GM12878 (cell line): Measurements from ENCODE around the gene COBLL1. TPM values are rescaled to one million over a fixed set of nuclear protein-coding genes. Genes with fewer than 3 reads are reported as not detected.

Source experiments
- ATAC-seq: fragments of 200-7000 bp; cut with Tn5 transposase; 3 replicates; pipeline ENCODE4 v1.9.1; 2020; ENCODE audit warnings: mild to moderate bottlenecking, moderate library complexity
- BruUV-seq: library from RNA; stranded (reverse); fragments of 400-500 nt; replicated peaks from 2 replicates; lab custom pipeline; 2021; lab: Mats Ljungman, UMichigan
- CTCF ChIA-PET: fragments of 300-600 bp; sonication (Branson Sonifier 250); formaldehyde crosslinking; extraction: SDS; loops from one replicate; lab custom pipeline; 2021; ENCODE audit warnings: inconsistent platforms; lab: Yijun Ruan, JAX
- POLR2A ChIA-PET: fragments of 350-600 bp; formaldehyde crosslinking; extraction: SDS; loops from one replicate; lab custom pipeline; 2021; ENCODE audit warnings: inconsistent platforms; lab: Charles Lee
- RAD21 ChIA-PET: fragments of 300-600 bp; sonication (Branson Sonifier 250); formaldehyde crosslinking; loops from one replicate; lab custom pipeline; 2023; ENCODE audit warnings: antibody characterized with exemption; ENCODE audit not compliant: unreplicated experiment; lab: Charles Lee
- SMC1A ChIA-PET: fragments of 300-600 bp; sonication (Branson Sonifier 250); formaldehyde crosslinking; loops from one replicate; lab custom pipeline; 2023; ENCODE audit not compliant: unreplicated experiment, uncharacterized antibody; lab: Charles Lee
- DNase-seq: peaks from one replicate; pipeline ENCODE4 v3.0.0-alpha.2; 2011; ENCODE audit warnings: low read depth, low spot score
- FAIRE-seq: peaks from 3 replicates; lab custom pipeline; 2011; peaks lifted over from hg19 to GRCh38; lab: Jason Lieb, UNC
- H2AFZ ChIP-seq: 2 replicates; pipeline ENCODE4 v1.6.0; 2011; ENCODE audit warnings: low read depth, low read length, control low read depth; ENCODE audit not compliant: control insufficient read depth
- H3K27ac ChIP-seq: 2 replicates; pipeline ENCODE4 v1.5.1; 2011; ENCODE audit warnings: control low read depth; ENCODE audit not compliant: control insufficient read depth, insufficient read depth
- H3K27me3 ChIP-seq, 2 experiments: replicated peaks in 1 of 2; 2 replicates each; pipeline versions ENCODE4 v1.6.0 to v1.6.1; 2011; ENCODE audit warnings: low read length in 1 of 2; ENCODE audit not compliant: control insufficient read depth in 2 of 2, insufficient read depth in 2 of 2
- H3K36me3 ChIP-seq, 2 experiments: 2 replicates each; pipeline ENCODE4 v1.5.1; 2011; ENCODE audit warnings: low read length in 1 of 2; ENCODE audit not compliant: control insufficient read depth in 2 of 2, insufficient read depth in 2 of 2
- H3K4me1 ChIP-seq: 2 replicates; pipeline ENCODE4 v1.6.1; 2011; ENCODE audit warnings: mild to moderate bottlenecking, low read length, moderate library complexity, mixed read lengths; ENCODE audit not compliant: control insufficient read depth, insufficient read depth
- H3K4me2 ChIP-seq: 2 replicates; pipeline ENCODE4 v1.6.0; 2011; ENCODE audit warnings: control low read depth; ENCODE audit not compliant: control insufficient read depth, insufficient read depth
- H3K4me3 ChIP-seq: fragments of 200-600 bp; sonication (generic); 2 replicates; pipeline ENCODE4 v1.5.1; 2016
- H3K79me2 ChIP-seq: 2 replicates; pipeline ENCODE4 v1.6.0; 2011; ENCODE audit warnings: low read length; ENCODE audit not compliant: control insufficient read depth, insufficient read depth
- H3K9ac ChIP-seq: 2 replicates; pipeline ENCODE4 v1.8.0; 2011; ENCODE audit warnings: low read length, control low read depth, mixed read lengths; ENCODE audit not compliant: control insufficient read depth, insufficient read depth
- H3K9me3 ChIP-seq: replicated peaks from 3 replicates; pipeline ENCODE4 v1.5.1; 2011; ENCODE audit warnings: mild to moderate bottlenecking, low read length; ENCODE audit not compliant: control insufficient read depth, insufficient read depth
- H4K20me1 ChIP-seq: 2 replicates; pipeline ENCODE4 v1.6.0; 2011; ENCODE audit not compliant: control insufficient read depth, insufficient read depth
- CHD2 ChIP-seq: IDR thresholded peaks from 2 replicates; pipeline ENCODE4 v1.6.1; 2011; ENCODE audit warnings: low read depth, low read length, improper control_type of control experiment, borderline replicate concordance
- IKZF1 ChIP-seq: fragments of 450-650 bp; conservative IDR thresholded peaks from 2 replicates; pipeline ENCODE4 v1.6.1; 2017; ENCODE audit warnings: antibody characterized with exemption, mild to moderate bottlenecking
- MTA3 ChIP-seq: IDR thresholded peaks from 2 replicates; pipeline ENCODE4 v1.6.1; 2012; ENCODE audit warnings: low read length, inconsistent platforms, borderline replicate concordance
- NFYA ChIP-seq: IDR thresholded peaks from 2 replicates; pipeline ENCODE4 v1.6.1; 2011; ENCODE audit warnings: low read depth, mild to moderate bottlenecking, low read length, improper control_type of control experiment, borderline replicate concordance
- NFYB ChIP-seq: IDR thresholded peaks from 2 replicates; pipeline ENCODE4 v1.6.1; 2011; ENCODE audit warnings: low read depth, mild to moderate bottlenecking, low read length, improper control_type of control experiment, moderate library complexity; ENCODE audit not compliant: insufficient read depth
- NR2F1 ChIP-seq: fragments of 450-650 bp; conservative IDR thresholded peaks from 2 replicates; pipeline ENCODE4 v1.6.1; 2017; ENCODE audit warnings: mild to moderate bottlenecking
- YBX1 ChIP-seq: fragments of 450-650 bp; IDR thresholded peaks from 2 replicates; pipeline ENCODE4 v1.6.1; 2016; ENCODE audit warnings: antibody characterized with exemption
- ZNF274 ChIP-seq: IDR thresholded peaks from one replicate; pipeline ENCODE4 v1.8.0; 2011; ENCODE audit not compliant: insufficient read length, insufficient read depth
- in situ Hi-C: fragments of 300-500 bp; cut with MboI; formaldehyde crosslinking; loops from 9 replicates; pipeline ENCODE4 v1.14.3; 2018; ENCODE audit warnings: mixed read lengths
- intact Hi-C: fragments of 100-400 bp; cut with micrococcal nuclease; formaldehyde crosslinking; loops from one replicate; pipeline ENCODE4 v1.14.2; 2022; ENCODE audit not compliant: unreplicated experiment
- polyA plus RNA-seq, 11 experiments: library from polyadenylated mRNA; depleted of rRNA in 4 of 11; unstranded in 6 of 11; stranded (reverse) in 5 of 11; fragments of >200 nt; fragmentation: Nextera tagmentation in 4 of 11; fragmentation: Illumina TruSeq in 1 of 11; extraction: Ambion mirVana in 4 of 11; extraction: Trizol in 1 of 11; gene quantifications; 1 replicate in 1 of 11; 2 replicates in 10 of 11; pipeline versions ENCODE4 v1.2.1 to v1.2.3, GENCODE V29; 2011 to 2016; ENCODE audit warnings: inconsistent platforms in 2 of 11, missing spikeins in 2 of 11, low read depth in 1 of 11
- total RNA-seq, 4 experiments: library from RNA; depleted of rRNA in 3 of 4; stranded (reverse); fragments of >200 nt in 3 of 4; fragmentation: Illumina TruSeq in 1 of 4; extraction: Trizol in 1 of 4; gene quantifications; 2 replicates each; pipeline versions ENCODE4 v1.2.1 to v1.2.3, GENCODE V29; 2013 to 2021
- TF ChIP-seq, protein P1 (sequence below): fragments of 150-350 bp; IDR thresholded peaks from 2 replicates; pipeline ENCODE4 v1.6.1; 2014; ENCODE audit warnings: mild to moderate bottlenecking, low read depth, low read length
- TF ChIP-seq, protein P2 (sequence below): fragments of 450-650 bp; IDR thresholded peaks from 2 replicates; pipeline ENCODE4 v1.6.1; 2016; ENCODE audit warnings: mild to moderate bottlenecking, moderate library complexity, borderline replicate concordance
- TF ChIP-seq, protein P3 (sequence below): fragments of 450-650 bp; IDR thresholded peaks from 2 replicates; pipeline ENCODE4 v1.6.1; 2017; ENCODE audit warnings: antibody characterized with exemption, mild to moderate bottlenecking, moderate library complexity
- TF ChIP-seq, protein P4 (sequence below): fragments of 450-650 bp; IDR thresholded peaks from 2 replicates; pipeline ENCODE4 v1.6.1; 2018; ENCODE audit warnings: borderline replicate concordance, mild to moderate bottlenecking; ENCODE audit not compliant: partially characterized antibody

Gene COBLL1
- total and polyA plus RNA-seq, 10 of the 15 experiments (the other 5 are each of a cell fraction or from before 2014, with no cell fraction given): 0.46 TPM; not detected in 9

DNA sequence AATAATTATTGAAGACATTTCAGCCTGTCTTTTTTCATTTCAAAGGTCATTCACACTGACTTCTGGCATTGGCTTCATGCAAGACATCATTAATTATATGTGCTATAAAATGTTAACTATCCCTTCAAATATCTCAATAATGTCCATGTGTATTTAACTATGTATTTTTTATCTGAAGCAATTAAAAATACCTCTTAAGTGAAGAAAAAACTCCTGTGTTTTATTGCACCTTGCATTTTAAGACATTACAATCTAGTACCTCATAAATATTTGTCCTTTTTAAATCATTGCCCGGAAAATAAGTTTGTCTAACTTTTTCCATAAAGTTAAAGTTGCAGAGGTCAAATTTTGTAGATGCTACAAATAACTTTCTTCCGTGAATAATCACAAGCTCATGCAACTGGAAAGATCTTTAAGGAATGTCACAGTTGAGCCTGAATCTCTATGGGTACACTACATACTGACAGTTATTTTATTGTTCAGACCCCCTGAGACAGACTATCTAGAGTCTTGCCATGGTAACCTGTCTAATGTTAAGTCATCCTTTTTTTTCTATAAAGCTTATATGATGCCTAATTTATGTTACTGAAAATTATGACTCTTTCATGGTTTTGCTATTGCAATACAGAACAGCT lies 38.4 kb upstream of the COBLL1 start (continued):
- TF ChIP-seq, protein P1, sequence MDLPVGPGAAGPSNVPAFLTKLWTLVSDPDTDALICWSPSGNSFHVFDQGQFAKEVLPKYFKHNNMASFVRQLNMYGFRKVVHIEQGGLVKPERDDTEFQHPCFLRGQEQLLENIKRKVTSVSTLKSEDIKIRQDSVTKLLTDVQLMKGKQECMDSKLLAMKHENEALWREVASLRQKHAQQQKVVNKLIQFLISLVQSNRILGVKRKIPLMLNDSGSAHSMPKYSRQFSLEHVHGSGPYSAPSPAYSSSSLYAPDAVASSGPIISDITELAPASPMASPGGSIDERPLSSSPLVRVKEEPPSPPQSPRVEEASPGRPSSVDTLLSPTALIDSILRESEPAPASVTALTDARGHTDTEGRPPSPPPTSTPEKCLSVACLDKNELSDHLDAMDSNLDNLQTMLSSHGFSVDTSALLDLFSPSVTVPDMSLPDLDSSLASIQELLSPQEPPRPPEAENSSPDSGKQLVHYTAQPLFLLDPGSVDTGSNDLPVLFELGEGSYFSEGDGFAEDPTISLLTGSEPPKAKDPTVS: no peak

DNA sequence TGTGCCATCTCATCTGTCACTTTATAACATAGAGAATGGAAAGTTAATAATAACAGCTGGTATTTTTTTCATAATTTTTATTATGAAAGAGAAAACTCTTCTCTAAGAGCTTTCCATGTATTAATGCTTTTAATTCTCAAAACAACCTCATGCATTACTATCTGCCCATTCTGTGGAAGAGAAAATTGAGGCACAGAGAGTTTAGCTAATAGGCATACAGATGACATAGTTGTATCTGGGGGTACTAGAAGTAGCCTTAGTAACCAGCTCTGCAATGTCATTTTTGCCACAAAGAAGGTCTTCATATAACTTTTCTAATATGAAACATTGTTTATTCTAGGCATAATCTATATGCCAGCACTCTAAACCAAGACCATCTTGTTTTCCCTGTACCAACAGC lies 36.3 kb upstream of the COBLL1 start:
- no peak overlapping the region for H3K4me2 ChIP-seq
- H3K4me1 ChIP-seq: no peaks in the 10 kb centered on the region
- FAIRE-seq (no peak), ATAC-seq (no peak), DNase-seq (no peak)
- no TSS peak for BruUV-seq
- no peaks in the 10 kb centered on the region for H3K9me3 ChIP-seq
- TF ChIP-seq, protein P2, sequence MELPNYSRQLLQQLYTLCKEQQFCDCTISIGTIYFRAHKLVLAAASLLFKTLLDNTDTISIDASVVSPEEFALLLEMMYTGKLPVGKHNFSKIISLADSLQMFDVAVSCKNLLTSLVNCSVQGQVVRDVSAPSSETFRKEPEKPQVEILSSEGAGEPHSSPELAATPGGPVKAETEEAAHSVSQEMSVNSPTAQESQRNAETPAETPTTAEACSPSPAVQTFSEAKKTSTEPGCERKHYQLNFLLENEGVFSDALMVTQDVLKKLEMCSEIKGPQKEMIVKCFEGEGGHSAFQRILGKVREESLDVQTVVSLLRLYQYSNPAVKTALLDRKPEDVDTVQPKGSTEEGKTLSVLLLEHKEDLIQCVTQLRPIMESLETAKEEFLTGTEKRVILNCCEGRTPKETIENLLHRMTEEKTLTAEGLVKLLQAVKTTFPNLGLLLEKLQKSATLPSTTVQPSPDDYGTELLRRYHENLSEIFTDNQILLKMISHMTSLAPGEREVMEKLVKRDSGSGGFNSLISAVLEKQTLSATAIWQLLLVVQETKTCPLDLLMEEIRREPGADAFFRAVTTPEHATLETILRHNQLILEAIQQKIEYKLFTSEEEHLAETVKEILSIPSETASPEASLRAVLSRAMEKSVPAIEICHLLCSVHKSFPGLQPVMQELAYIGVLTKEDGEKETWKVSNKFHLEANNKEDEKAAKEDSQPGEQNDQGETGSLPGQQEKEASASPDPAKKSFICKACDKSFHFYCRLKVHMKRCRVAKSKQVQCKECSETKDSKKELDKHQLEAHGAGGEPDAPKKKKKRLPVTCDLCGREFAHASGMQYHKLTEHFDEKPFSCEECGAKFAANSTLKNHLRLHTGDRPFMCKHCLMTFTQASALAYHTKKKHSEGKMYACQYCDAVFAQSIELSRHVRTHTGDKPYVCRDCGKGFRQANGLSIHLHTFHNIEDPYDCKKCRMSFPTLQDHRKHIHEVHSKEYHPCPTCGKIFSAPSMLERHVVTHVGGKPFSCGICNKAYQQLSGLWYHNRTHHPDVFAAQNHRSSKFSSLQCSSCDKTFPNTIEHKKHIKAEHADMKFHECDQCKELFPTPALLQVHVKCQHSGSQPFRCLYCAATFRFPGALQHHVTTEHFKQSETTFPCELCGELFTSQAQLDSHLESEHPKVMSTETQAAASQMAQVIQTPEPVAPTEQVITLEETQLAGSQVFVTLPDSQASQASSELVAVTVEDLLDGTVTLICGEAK: no peak
- TF ChIP-seq CHD2 (no peak), YBX1 (no peak), ZNF274 (no peak), NFYA (no peak), MTA3 (no peak), NFYB (no peak), NR2F1 (no peak), IKZF1 (no peak)
- TF ChIP-seq, protein P3, sequence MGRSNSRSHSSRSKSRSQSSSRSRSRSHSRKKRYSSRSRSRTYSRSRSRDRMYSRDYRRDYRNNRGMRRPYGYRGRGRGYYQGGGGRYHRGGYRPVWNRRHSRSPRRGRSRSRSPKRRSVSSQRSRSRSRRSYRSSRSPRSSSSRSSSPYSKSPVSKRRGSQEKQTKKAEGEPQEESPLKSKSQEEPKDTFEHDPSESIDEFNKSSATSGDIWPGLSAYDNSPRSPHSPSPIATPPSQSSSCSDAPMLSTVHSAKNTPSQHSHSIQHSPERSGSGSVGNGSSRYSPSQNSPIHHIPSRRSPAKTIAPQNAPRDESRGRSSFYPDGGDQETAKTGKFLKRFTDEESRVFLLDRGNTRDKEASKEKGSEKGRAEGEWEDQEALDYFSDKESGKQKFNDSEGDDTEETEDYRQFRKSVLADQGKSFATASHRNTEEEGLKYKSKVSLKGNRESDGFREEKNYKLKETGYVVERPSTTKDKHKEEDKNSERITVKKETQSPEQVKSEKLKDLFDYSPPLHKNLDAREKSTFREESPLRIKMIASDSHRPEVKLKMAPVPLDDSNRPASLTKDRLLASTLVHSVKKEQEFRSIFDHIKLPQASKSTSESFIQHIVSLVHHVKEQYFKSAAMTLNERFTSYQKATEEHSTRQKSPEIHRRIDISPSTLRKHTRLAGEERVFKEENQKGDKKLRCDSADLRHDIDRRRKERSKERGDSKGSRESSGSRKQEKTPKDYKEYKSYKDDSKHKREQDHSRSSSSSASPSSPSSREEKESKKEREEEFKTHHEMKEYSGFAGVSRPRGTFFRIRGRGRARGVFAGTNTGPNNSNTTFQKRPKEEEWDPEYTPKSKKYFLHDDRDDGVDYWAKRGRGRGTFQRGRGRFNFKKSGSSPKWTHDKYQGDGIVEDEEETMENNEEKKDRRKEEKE: no peak
- TF ChIP-seq, protein P4, sequence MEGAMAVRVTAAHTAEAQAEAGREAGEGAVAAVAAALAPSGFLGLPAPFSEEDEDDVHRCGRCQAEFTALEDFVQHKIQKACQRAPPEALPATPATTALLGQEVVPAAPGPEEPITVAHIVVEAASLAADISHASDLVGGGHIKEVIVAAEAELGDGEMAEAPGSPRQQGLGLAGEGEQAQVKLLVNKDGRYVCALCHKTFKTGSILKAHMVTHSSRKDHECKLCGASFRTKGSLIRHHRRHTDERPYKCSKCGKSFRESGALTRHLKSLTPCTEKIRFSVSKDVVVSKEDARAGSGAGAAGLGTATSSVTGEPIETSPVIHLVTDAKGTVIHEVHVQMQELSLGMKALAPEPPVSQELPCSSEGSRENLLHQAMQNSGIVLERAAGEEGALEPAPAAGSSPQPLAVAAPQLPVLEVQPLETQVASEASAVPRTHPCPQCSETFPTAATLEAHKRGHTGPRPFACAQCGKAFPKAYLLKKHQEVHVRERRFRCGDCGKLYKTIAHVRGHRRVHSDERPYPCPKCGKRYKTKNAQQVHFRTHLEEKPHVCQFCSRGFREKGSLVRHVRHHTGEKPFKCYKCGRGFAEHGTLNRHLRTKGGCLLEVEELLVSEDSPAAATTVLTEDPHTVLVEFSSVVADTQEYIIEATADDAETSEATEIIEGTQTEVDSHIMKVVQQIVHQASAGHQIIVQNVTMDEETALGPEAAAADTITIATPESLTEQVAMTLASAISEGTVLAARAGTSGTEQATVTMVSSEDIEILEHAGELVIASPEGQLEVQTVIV: no peak
- H3K27ac ChIP-seq: no peak overlapping the region
- ChIA-PET POLR2A (no interaction called here), SMC1A (no interaction called here), CTCF (no interaction called here), RAD21 (no interaction called here)
- intact Hi-C loops: no loop called here
- H3K36me3 ChIP-seq: no peaks in the 10 kb centered on the region
- in situ Hi-C loops: no loop called here
- no peaks in the 10 kb centered on the region; a peak in 1 of 4 replicates for H3K27me3 ChIP-seq
- H4K20me1 ChIP-seq: no peaks in the 10 kb centered on the region
- no peak overlapping the region for H3K4me3 ChIP-seq
- H2AFZ ChIP-seq: no peak overlapping the region
- H3K9ac ChIP-seq: no peak overlapping the region
- H3K79me2 ChIP-seq: no peaks in the 10 kb centered on the region
